Kidney capillary endothelial cell (primary cell): Measurements from ENCODE around the gene PPARA.

Experiments
- DNase-seq: peaks from one replicate; pipeline ENCODE4 v3.0.0-alpha.2; 2018; ENCODE audit warnings: low spot score

PPARA gene

GRCh38 chr22:46275455-46276122 is 125.3 kb downstream of the PPARA start:
- no peak for DNase-seq

- DNase-seq = no peak
These were observed 126.2 kb downstream of the PPARA start for GRCh38 chr22:46276563-46276962.

GRCh38 chr22:46278656-46279645 is 128.6 kb downstream of the PPARA start:
- DNase-seq = no peak

GRCh38 chr22:46280063-46280817 is 129.9 kb downstream of the PPARA start:
- DNase-seq = no peak

GRCh38 chr22:46280999-46281623 is 130.8 kb downstream of the PPARA start:
- DNase-seq = no peak

GRCh38 chr22:46281866-46282678 is 131.7 kb downstream of the PPARA start:
- DNase-seq = no peak

GRCh38 chr22:46286006-46286405 is 135.7 kb downstream of the PPARA start:
- no peak for DNase-seq

GRCh38 chr22:46286941-46287872 is 136.9 kb downstream of the PPARA start:
- DNase-seq = no peak

GRCh38 chr22:46287873-46288751 is 137.8 kb downstream of the PPARA start:
- DNase-seq = peak; percentile 90

GRCh38 chr22:46288846-46289243 is 138.5 kb downstream of the PPARA start:
- DNase-seq = no peak

GRCh38 chr22:46289244-46289891 is 139.0 kb downstream of the PPARA start:
- DNase-seq = no peak

- DNase-seq = no peak
These were observed 140.0 kb downstream of the PPARA start for GRCh38 chr22:46290121-46290842.

- no peak for DNase-seq
These were observed 140.8 kb downstream of the PPARA start for GRCh38 chr22:46290843-46291785.

GRCh38 chr22:46292173-46292572 is 141.8 kb downstream of the PPARA start:
- no peak for DNase-seq

- DNase-seq = no peak
These were observed 142.4 kb downstream of the PPARA start for GRCh38 chr22:46292732-46293131.
